Ishikawa (cell line): ENCODE data around the gene TTC4.

ENCODE experiments used
- CEBPB ChIP-seq: IDR thresholded peaks from 2 replicates; pipeline ENCODE4 v1.6.1; 2012
- CREB1 ChIP-seq: IDR thresholded peaks from 2 replicates; pipeline ENCODE4 v1.6.1; 2012; ENCODE audit warnings: low read depth
- EGR1 ChIP-seq: IDR thresholded peaks from 2 replicates; pipeline ENCODE4 v1.6.1; 2012
- EP300 ChIP-seq: IDR thresholded peaks from 2 replicates; pipeline ENCODE4 v1.6.1; 2012; ENCODE audit warnings: borderline replicate concordance
- MAX ChIP-seq: IDR thresholded peaks from 2 replicates; pipeline ENCODE4 v1.6.1; 2012
- NFIC ChIP-seq: IDR thresholded peaks from 2 replicates; pipeline ENCODE4 v1.6.1; 2012
- RAD21 ChIP-seq: IDR thresholded peaks from 2 replicates; pipeline ENCODE4 v1.6.1; 2012; ENCODE audit warnings: low read depth
- TAF1 ChIP-seq: IDR thresholded peaks from 2 replicates; pipeline ENCODE4 v1.6.1; 2012; ENCODE audit warnings: low read depth, mild to moderate bottlenecking
- TCF12 ChIP-seq: IDR thresholded peaks from 2 replicates; pipeline ENCODE4 v1.6.1; 2012; ENCODE audit warnings: low read depth
- TEAD4 ChIP-seq: IDR thresholded peaks from 2 replicates; pipeline ENCODE4 v1.6.1; 2012
- USF1 ChIP-seq: IDR thresholded peaks from 2 replicates; pipeline ENCODE4 v1.6.1; 2012
- YY1 ChIP-seq: IDR thresholded peaks from 2 replicates; pipeline ENCODE4 v1.6.1; 2012; ENCODE audit warnings: low read depth
- ZBTB7A ChIP-seq: IDR thresholded peaks from 2 replicates; pipeline ENCODE4 v1.6.1; 2012; ENCODE audit warnings: low read depth
- TF ChIP-seq, protein P1 (sequence below): IDR thresholded peaks from 2 replicates; pipeline ENCODE4 v1.6.1; 2012; ENCODE audit warnings: low read depth, mild to moderate bottlenecking

DNA sequence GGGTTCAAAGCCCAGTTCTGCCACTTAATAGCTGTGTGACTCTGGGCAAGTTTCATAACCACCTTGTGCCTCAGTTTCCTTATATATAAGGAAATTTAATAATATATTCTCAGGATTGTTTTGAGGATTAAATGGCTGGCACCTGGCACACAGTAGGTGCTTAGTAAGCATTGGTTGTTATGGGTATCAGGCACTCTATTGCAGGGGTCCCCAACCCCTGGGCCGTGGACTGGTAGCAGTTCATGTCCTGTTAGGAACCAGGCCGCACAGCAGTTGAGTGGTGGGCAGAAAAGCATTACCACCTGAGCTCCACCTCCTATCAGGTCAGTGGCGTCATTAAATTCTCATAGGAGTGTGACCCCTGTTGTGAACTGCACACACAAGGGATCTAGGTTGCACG, 30.2 kb downstream of the TTC4 start:
- TF ChIP-seq TEAD4 (no peak), MAX (no peak), EP300 (no peak), TCF12 (no peak), EGR1 (no peak), ZBTB7A (no peak), TAF1 (no peak), NFIC (no peak), RAD21 (no peak), YY1 (no peak), CREB1 (no peak), USF1 (no peak), CEBPB (no peak)
- TF ChIP-seq, protein P1, sequence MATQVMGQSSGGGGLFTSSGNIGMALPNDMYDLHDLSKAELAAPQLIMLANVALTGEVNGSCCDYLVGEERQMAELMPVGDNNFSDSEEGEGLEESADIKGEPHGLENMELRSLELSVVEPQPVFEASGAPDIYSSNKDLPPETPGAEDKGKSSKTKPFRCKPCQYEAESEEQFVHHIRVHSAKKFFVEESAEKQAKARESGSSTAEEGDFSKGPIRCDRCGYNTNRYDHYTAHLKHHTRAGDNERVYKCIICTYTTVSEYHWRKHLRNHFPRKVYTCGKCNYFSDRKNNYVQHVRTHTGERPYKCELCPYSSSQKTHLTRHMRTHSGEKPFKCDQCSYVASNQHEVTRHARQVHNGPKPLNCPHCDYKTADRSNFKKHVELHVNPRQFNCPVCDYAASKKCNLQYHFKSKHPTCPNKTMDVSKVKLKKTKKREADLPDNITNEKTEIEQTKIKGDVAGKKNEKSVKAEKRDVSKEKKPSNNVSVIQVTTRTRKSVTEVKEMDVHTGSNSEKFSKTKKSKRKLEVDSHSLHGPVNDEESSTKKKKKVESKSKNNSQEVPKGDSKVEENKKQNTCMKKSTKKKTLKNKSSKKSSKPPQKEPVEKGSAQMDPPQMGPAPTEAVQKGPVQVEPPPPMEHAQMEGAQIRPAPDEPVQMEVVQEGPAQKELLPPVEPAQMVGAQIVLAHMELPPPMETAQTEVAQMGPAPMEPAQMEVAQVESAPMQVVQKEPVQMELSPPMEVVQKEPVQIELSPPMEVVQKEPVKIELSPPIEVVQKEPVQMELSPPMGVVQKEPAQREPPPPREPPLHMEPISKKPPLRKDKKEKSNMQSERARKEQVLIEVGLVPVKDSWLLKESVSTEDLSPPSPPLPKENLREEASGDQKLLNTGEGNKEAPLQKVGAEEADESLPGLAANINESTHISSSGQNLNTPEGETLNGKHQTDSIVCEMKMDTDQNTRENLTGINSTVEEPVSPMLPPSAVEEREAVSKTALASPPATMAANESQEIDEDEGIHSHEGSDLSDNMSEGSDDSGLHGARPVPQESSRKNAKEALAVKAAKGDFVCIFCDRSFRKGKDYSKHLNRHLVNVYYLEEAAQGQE: no peak
